ENCODE results near the gene PLPP3.

PLPP3 gene

DNA sequence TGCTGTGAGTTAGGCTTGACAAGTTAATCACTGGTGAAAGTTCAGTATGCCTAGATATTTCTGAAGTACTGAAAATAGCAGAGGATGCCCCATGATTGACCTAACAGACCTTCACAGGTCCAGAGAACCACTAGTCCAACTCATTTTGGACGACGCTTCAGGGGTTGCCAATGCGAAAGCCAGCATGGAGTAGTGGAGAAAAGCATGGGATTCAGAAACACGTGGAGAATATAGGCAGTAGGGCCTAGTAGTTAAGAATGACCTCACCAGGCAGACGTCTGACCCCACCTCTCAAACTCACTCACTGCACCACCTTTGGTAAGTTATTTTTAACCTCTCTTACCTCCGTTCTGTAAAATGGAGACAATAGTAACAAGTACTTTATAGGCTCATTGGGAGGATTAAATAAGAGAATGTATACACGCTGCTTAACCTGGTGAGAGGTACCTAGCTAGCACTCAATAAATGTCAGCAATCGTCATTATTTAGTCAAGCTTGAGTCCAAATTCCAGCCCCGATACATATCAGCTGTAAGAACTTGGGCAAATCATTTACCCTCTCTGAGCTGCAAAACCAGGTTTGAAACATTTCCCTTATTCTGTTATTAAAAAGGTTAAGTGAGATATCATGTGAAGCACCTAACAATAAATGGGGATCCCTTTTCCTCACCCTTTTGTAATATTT is 13.2 kb downstream of the PLPP3 start:
- no peak overlapping the region for H3K4me3 ChIP-seq (replicated peaks; ENCODE audit: low read depth, low read length)
- TF ChIP-seq, protein P1, sequence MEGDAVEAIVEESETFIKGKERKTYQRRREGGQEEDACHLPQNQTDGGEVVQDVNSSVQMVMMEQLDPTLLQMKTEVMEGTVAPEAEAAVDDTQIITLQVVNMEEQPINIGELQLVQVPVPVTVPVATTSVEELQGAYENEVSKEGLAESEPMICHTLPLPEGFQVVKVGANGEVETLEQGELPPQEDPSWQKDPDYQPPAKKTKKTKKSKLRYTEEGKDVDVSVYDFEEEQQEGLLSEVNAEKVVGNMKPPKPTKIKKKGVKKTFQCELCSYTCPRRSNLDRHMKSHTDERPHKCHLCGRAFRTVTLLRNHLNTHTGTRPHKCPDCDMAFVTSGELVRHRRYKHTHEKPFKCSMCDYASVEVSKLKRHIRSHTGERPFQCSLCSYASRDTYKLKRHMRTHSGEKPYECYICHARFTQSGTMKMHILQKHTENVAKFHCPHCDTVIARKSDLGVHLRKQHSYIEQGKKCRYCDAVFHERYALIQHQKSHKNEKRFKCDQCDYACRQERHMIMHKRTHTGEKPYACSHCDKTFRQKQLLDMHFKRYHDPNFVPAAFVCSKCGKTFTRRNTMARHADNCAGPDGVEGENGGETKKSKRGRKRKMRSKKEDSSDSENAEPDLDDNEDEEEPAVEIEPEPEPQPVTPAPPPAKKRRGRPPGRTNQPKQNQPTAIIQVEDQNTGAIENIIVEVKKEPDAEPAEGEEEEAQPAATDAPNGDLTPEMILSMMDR (IDR thresholded peaks at IDR 0.05; ENCODE audit: low read length, missing control alignments): no peak
- DNase-seq (ENCODE audit: low read depth): no peak

DNA sequence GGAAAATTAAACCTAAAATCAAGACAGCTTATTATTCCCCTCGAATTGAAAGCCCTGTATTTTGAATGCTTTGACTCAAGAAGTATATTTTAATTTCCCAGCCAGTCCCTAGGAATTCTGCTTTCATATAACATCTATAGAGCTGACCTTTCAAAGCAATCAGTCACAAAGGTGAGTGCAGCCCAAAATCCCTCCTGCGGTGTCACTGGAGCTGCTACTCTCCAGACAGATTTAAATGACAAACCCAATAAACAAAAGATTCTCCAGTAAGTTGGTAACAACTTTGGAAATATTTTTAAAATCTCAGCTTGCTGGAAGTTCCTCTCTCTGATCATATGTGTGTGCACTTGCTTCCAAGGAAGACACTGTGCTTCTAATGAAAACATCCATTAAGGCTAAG is 14.7 kb downstream of the PLPP3 start:
- no peak for DNase-seq (ENCODE audit: low read depth)
- H3K4me3 ChIP-seq (replicated peaks; ENCODE audit: low read depth, low read length): no peak overlapping the region
- TF ChIP-seq, protein P1 (IDR thresholded peaks at IDR 0.05; ENCODE audit: low read length, missing control alignments): no peak

DNA sequence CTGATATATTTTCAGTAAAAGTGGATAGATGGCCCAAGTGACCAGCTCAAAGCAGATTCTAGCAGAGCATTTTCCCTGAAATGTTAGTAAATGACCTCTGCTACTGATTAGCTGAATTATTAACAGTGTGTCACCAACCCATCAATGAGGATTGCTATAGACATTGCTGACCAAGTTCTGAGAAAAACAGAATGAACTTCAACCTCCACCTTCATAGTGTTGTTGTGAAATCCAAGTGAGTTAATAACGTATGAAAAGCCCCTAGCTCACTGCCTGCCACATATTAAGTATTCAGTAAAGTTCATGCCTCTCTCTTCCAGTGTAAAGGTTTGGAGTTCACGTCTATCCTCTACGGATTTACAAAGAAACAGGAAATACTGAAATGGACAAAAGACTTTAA is 15.8 kb downstream of the PLPP3 start:
- no peak overlapping the region for H3K4me3 ChIP-seq (replicated peaks; ENCODE audit: low read depth, low read length)
- no peak for DNase-seq (ENCODE audit: low read depth)
- TF ChIP-seq, protein P1 (IDR thresholded peaks at IDR 0.05; ENCODE audit: low read length, missing control alignments): no peak

DNA sequence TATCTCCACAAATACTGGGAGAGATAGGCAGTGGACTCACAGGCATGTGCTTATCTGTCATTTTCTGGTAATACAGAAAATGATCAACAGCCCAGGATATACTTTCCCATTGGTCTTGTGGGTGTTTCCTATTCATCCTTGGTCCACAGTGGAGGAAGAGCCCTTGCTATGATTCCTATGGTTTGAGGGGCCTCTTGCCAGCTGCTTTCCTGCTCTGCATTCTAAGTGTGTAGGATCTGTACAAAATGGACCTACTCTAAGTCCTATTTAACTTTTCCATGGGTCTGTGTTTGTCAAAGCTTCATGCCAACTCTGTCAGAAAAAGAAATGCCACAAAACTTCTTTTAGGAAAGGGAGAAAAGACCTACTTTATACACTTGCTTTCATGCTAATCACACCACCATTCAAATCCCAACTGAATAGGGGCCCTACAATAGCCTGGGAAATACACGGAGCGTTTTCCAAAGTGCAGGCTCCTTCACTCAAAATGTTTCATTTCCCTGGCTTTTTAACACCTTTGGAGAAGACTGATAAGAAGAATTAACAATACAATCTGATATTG is 16.4 kb downstream of the PLPP3 start:
- TF ChIP-seq, protein P1 (IDR thresholded peaks at IDR 0.05; ENCODE audit: low read length, missing control alignments): no peak
- DNase-seq (ENCODE audit: low read depth): no peak
- H3K4me3 ChIP-seq (replicated peaks; ENCODE audit: low read depth, low read length): no peak overlapping the region

DNA sequence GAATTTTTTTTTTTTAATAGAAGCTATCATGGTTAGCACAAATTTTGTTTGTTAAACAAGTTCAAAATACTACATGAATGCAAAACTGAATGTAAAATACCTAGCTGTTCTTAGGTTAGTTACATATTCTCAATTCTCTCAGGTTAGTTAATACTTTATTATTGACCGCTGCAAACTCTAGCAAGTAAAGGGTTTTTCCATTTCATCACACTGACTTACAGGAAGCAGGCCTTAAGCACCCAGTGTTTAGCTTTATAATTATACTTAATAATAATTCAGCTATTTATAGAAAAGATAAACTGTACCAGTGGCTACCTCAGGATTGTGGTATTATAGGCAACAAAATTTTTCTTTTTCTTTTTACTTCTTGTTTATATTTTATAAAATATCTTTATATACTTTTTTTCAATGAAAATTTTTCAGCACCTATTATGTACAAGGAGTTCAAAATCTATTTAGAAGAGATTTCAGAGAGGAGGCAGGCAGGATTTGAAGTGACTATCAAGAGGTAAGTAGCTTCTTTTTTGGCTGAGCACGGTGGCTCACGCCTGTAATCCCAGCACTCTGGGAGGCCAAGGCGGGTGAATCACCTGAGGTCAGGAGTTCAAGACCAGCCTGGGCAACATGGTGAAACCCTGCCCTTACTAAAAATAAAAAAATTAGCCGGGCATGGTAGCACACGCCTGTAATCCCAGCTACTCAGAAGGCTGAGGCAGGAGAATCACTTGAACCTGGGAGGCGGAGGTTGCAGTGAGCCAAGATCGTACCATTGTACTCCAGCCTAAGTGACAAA is 17.9 kb downstream of the PLPP3 start:
- no peak overlapping the region for H3K4me3 ChIP-seq (replicated peaks; ENCODE audit: low read depth, low read length)
- TF ChIP-seq, protein P1 (IDR thresholded peaks at IDR 0.05; ENCODE audit: low read length, missing control alignments): no peak
- no peak for DNase-seq (ENCODE audit: low read depth)

DNA sequence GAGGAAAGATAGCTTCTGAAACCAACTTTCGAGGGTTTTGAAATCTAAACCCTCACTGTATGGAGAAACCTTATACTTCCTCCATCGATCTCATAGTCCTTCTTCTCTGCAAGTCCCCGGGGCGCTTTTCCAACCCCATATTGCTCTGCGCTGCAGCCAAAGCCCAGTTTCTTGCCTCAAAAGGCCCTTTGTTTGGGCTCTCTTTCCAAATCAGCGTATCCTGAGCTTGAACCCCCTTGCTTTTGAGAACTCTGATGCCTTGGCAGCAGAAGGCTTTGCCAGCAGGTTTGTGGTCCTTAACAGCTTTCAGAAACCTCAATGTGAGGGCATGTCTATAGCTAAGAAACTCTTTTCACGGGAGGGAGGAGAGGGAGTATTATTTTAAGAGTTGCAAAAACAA is 21.6 kb downstream of the PLPP3 start:
- no peak for DNase-seq (ENCODE audit: low read depth)
- TF ChIP-seq, protein P1 (IDR thresholded peaks at IDR 0.05; ENCODE audit: low read length, missing control alignments): no peak
- no peak overlapping the region for H3K4me3 ChIP-seq (replicated peaks; ENCODE audit: low read depth, low read length)

Data from fibroblast of pulmonary artery (primary cell).